ENCODE data around the gene MRPL14. TPM values are rescaled to one million over a fixed set of nuclear protein-coding genes. Genes with fewer than 3 reads are reported as not detected.

MRPL14 gene
- total and polyA plus RNA-seq, 10 of the 15 experiments (the other 5 are each of a cell fraction or from before 2014, with no cell fraction given), result 80.5 to 294 (median 122) TPM

DNA sequence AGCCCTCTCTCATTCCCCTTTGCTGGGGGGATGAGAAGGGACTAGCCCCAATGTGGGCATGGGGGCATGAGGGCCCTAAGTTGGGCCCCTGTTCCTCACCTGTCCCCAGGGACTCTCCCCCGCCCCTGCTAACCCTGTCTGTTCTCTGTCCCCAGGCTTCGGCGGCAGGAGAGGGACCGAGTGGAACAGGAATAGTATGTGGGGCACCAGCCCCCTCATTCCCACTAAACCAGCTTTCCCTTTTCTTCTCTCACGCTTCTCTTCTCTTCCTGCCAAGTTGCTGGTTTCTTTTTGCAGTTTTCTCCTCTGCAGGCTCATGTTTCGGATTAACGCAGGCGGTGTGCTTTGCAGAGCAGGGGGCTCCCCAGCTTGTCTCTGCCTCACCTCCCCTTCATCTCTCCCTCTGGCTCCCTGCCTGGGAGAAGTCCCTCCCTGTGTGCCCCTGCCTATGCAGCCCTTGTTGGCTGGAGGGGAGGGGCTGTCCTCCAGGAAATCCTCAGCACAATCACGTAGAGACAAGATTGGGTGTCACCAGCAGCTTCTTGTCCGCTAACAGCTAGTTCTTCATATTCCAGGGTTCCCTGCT is 8.0 kb upstream of the MRPL14 start (continued):
- TF ChIP-seq, protein P1, sequence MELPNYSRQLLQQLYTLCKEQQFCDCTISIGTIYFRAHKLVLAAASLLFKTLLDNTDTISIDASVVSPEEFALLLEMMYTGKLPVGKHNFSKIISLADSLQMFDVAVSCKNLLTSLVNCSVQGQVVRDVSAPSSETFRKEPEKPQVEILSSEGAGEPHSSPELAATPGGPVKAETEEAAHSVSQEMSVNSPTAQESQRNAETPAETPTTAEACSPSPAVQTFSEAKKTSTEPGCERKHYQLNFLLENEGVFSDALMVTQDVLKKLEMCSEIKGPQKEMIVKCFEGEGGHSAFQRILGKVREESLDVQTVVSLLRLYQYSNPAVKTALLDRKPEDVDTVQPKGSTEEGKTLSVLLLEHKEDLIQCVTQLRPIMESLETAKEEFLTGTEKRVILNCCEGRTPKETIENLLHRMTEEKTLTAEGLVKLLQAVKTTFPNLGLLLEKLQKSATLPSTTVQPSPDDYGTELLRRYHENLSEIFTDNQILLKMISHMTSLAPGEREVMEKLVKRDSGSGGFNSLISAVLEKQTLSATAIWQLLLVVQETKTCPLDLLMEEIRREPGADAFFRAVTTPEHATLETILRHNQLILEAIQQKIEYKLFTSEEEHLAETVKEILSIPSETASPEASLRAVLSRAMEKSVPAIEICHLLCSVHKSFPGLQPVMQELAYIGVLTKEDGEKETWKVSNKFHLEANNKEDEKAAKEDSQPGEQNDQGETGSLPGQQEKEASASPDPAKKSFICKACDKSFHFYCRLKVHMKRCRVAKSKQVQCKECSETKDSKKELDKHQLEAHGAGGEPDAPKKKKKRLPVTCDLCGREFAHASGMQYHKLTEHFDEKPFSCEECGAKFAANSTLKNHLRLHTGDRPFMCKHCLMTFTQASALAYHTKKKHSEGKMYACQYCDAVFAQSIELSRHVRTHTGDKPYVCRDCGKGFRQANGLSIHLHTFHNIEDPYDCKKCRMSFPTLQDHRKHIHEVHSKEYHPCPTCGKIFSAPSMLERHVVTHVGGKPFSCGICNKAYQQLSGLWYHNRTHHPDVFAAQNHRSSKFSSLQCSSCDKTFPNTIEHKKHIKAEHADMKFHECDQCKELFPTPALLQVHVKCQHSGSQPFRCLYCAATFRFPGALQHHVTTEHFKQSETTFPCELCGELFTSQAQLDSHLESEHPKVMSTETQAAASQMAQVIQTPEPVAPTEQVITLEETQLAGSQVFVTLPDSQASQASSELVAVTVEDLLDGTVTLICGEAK (IDR thresholded peaks at IDR 0.05; ENCODE audit: borderline replicate concordance), result no peak
- TF ChIP-seq HCFC1 (IDR thresholded peaks at IDR 0.05; ENCODE audit: low read length) (no peak), FOXM1 (IDR thresholded peaks at IDR 0.05; ENCODE audit: low read depth, low read length) (no peak), MTA3 (IDR thresholded peaks at IDR 0.05; ENCODE audit: borderline replicate concordance, low read length) (no peak), STAT3 (IDR thresholded peaks at IDR 0.05; ENCODE audit: low read depth, low read length) (no peak), POLR2A (IDR thresholded peaks at IDR 0.05; ENCODE audit: low read depth, low read length) (no peak)
- TF ChIP-seq, protein P2, sequence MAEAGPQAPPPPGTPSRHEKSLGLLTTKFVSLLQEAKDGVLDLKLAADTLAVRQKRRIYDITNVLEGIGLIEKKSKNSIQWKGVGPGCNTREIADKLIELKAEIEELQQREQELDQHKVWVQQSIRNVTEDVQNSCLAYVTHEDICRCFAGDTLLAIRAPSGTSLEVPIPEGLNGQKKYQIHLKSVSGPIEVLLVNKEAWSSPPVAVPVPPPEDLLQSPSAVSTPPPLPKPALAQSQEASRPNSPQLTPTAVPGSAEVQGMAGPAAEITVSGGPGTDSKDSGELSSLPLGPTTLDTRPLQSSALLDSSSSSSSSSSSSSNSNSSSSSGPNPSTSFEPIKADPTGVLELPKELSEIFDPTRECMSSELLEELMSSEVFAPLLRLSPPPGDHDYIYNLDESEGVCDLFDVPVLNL (IDR thresholded peaks at IDR 0.05; ENCODE audit: low read depth, low read length), result no peak

Data from GM12878 (cell line).